Transverse colon (tissue), 4 donors: Measurements from ENCODE around the gene STARD6.

Experiments
- CTCF ChIP-seq, 5 experiments: fragments of 200-600 bp in 3 of 5; fragments of 450-650 bp in 2 of 5; sonication (generic) in 3 of 5; IDR thresholded peaks; 1 replicate in 2 of 5; 2 replicates in 3 of 5; pipeline ENCODE4 v1.5.1; 2016 to 2017; ENCODE audit warnings: antibody characterized with exemption in 5 of 5, inconsistent platforms in 3 of 5, mild to moderate bottlenecking in 2 of 5, moderate library complexity in 1 of 5
- POLR2A ChIP-seq: fragments of 450-650 bp; IDR thresholded peaks from one replicate; pipeline ENCODE4 v1.6.1; 2016; ENCODE audit warnings: antibody characterized with exemption, mild to moderate bottlenecking, moderate library complexity
- POLR2AphosphoS5 ChIP-seq, 3 donors: sonication (generic); formaldehyde crosslinking; IDR thresholded peaks; one replicate each; pipeline ENCODE4 v1.6.1; 2016; ENCODE audit warnings: antibody characterized with exemption in 3 of 3

- TF ChIP-seq POLR2A (no peak), CTCF (IDR thresholded peaks at IDR 0.05) (no peak), POLR2AphosphoS5 (IDR thresholded peaks at IDR 0.05) (no peak)
These were observed 63.4 kb downstream of the STARD6 start for GRCh38 chr18:54294274-54294673.
